SK-N-SH (cell line): ENCODE data around the gene VDR. TPM values are rescaled to one million over a fixed set of nuclear protein-coding genes. Genes with fewer than 3 reads are reported as not detected.

ENCODE experiments used
- CTCF ChIA-PET: fragments of 300-600, 350-600 bp; formaldehyde crosslinking; extraction: SDS; loops from one replicate; lab custom pipeline; 2021; lab: Yijun Ruan, JAX
- POLR2A ChIA-PET: fragments of 350-600 bp; sonication (Branson Sonifier 250); formaldehyde crosslinking; extraction: SDS; loops from one replicate; lab custom pipeline; 2020; ENCODE audit warnings: antibody characterized with exemption, inconsistent platforms; lab: Yijun Ruan, JAX
- DNase-seq: peaks from one replicate; pipeline ENCODE4 v3.0.0; 2012
- H2AFZ ChIP-seq: fragments of 200-600 bp; sonication (generic); 2 replicates; pipeline ENCODE4 v1.8.1; 2016; ENCODE audit warnings: antibody characterized with exemption, mild to moderate bottlenecking, low read depth
- H3F3A ChIP-seq: fragments of 200-600 bp; sonication (generic); replicated peaks from 2 replicates; pipeline ENCODE3; 2016; ENCODE audit warnings: antibody characterized with exemption, mild to moderate bottlenecking; ENCODE audit not compliant: insufficient read depth
- H3K27ac ChIP-seq, 2 experiments: fragments of 200-500 bp in 1 of 2; fragments of 200-600 bp in 1 of 2; sonication (Bioruptor generic) in 1 of 2; sonication (generic), shearing (Covaris generic) in 1 of 2; 2 replicates each; pipeline versions ENCODE4 v1.5.1 to v1.6.1; 2014 to 2016; ENCODE audit warnings: low read depth in 2 of 2, inconsistent platforms in 1 of 2, low read length in 1 of 2, mild to moderate bottlenecking in 1 of 2, mixed read lengths in 1 of 2
- H3K27me3 ChIP-seq: fragments of 200-600 bp; sonication (generic), shearing (Covaris generic); 2 replicates; pipeline ENCODE4 v1.6.1; 2016; ENCODE audit warnings: mixed run types; ENCODE audit not compliant: insufficient read depth
- H3K36me3 ChIP-seq, 2 experiments: fragments of 200-500 bp in 1 of 2; fragments of 200-600 bp in 1 of 2; sonication (Bioruptor generic) in 1 of 2; sonication (generic) in 1 of 2; replicated peaks in 1 of 2; 2 replicates each; pipeline versions ENCODE3 to v1.5.1; 2014 to 2016; ENCODE audit warnings: low read length in 1 of 2, mild to moderate bottlenecking in 1 of 2; ENCODE audit not compliant: insufficient read depth in 2 of 2, control insufficient read depth in 1 of 2
- H3K4me1 ChIP-seq, 2 experiments: fragments of 200-500 bp in 1 of 2; fragments of 200-600 bp in 1 of 2; sonication (Bioruptor generic) in 1 of 2; sonication (generic), shearing (Covaris generic) in 1 of 2; 2 replicates each; pipeline versions ENCODE4 v1.5.1 to v1.6.1; 2014 to 2016; ENCODE audit warnings: low read depth in 1 of 2, low read length in 1 of 2, mixed run types in 1 of 2; ENCODE audit not compliant: insufficient read depth in 2 of 2, control insufficient read depth in 1 of 2
- H3K4me2 ChIP-seq: fragments of 200-600 bp; sonication (generic), shearing (Covaris generic); 2 replicates; pipeline ENCODE4 v1.6.1; 2017; ENCODE audit warnings: mixed run types
- H3K4me3 ChIP-seq, 2 experiments: fragments of 200-500 bp in 1 of 2; fragments of 200-600 bp in 1 of 2; sonication (Bioruptor generic) in 1 of 2; sonication (generic), shearing (Covaris generic) in 1 of 2; 2 replicates each; pipeline versions ENCODE4 v1.5.1 to v1.8.1; 2014 to 2016; ENCODE audit warnings: low read depth in 2 of 2, inconsistent platforms in 1 of 2, low read length in 1 of 2, mild to moderate bottlenecking in 1 of 2, mixed read lengths in 1 of 2, moderate library complexity in 1 of 2
- H3K79me2 ChIP-seq: fragments of 200-600 bp; sonication (generic); 2 replicates; pipeline ENCODE4 v1.8.1; 2017; ENCODE audit warnings: mild to moderate bottlenecking; ENCODE audit not compliant: insufficient read depth
- H3K9ac ChIP-seq: fragments of 200-600 bp; sonication (generic); 2 replicates; pipeline ENCODE4 v1.6.1; 2017; ENCODE audit warnings: mixed run types
- H3K9me2 ChIP-seq: fragments of 200-600 bp; sonication (generic); 2 replicates; pipeline ENCODE4 v1.6.1; 2017; ENCODE audit warnings: mixed run types
- H3K9me3 ChIP-seq: fragments of 200-600 bp; sonication (generic); 2 replicates; pipeline ENCODE4 v1.6.1; 2017; ENCODE audit warnings: mixed run types, mild to moderate bottlenecking, moderate library complexity
- H4K20me1 ChIP-seq: fragments of 200-600 bp; sonication (generic); 2 replicates; pipeline ENCODE4 v1.6.1; 2017; ENCODE audit warnings: mild to moderate bottlenecking, mixed run types; ENCODE audit not compliant: insufficient read depth
- CHD2 ChIP-seq: fragments of 150-350 bp; IDR thresholded peaks from 2 replicates; pipeline ENCODE4 v1.6.1; 2018; ENCODE audit warnings: low read length; ENCODE audit not compliant: partially characterized antibody
- FOXM1 ChIP-seq: IDR thresholded peaks from 2 replicates; pipeline ENCODE4 v1.4.0; 2012; ENCODE audit warnings: low read depth, mild to moderate bottlenecking
- GATA2 ChIP-seq: sonication (generic); formaldehyde crosslinking; IDR thresholded peaks from 2 replicates; pipeline ENCODE4 v1.5.0; 2020; ENCODE audit warnings: mild to moderate bottlenecking, missing genetic modification reagents
- IRF3 ChIP-seq: fragments of 150-350 bp; IDR thresholded peaks from 2 replicates; pipeline ENCODE4 v1.6.1; 2016; ENCODE audit warnings: mild to moderate bottlenecking, low read depth, low read length
- MEF2A ChIP-seq: IDR thresholded peaks from 2 replicates; pipeline ENCODE4 v1.4.0; 2012; ENCODE audit warnings: low read depth, borderline replicate concordance
- PBX3 ChIP-seq: IDR thresholded peaks from 2 replicates; pipeline ENCODE4; 2012
- POLR2AphosphoS5 ChIP-seq: IDR thresholded peaks from 2 replicates; pipeline ENCODE4 v1.6.1; 2012; ENCODE audit warnings: low read depth, low read length
- RCOR1 ChIP-seq: fragments of 150-350 bp; IDR thresholded peaks from 2 replicates; pipeline ENCODE4 v1.6.1; 2017; ENCODE audit warnings: antibody characterized with exemption, low read length
- RFX5 ChIP-seq: IDR thresholded peaks from 2 replicates; pipeline ENCODE4 v1.6.1; 2012; ENCODE audit warnings: mild to moderate bottlenecking, improper control_type of control experiment, low read length
- SIN3A ChIP-seq: IDR thresholded peaks from 2 replicates; pipeline ENCODE4 v1.6.1; 2012; ENCODE audit warnings: low read depth, mild to moderate bottlenecking, low read length, moderate library complexity, borderline replicate concordance
- SMC3 ChIP-seq: IDR thresholded peaks from 2 replicates; pipeline ENCODE4 v1.6.1; 2012; ENCODE audit warnings: low read depth, low read length, improper control_type of control experiment
- TCF12 ChIP-seq: IDR thresholded peaks from 2 replicates; pipeline ENCODE4 v1.4.0; 2012
- TEAD4 ChIP-seq: IDR thresholded peaks from 2 replicates; pipeline ENCODE4 v1.4.0; 2012; ENCODE audit warnings: mild to moderate bottlenecking, borderline replicate concordance; ENCODE audit not compliant: insufficient read depth
- USF2 ChIP-seq: fragments of 150-350 bp; IDR thresholded peaks from 2 replicates; pipeline ENCODE4 v1.6.1; 2017; ENCODE audit warnings: antibody characterized with exemption, low read length, low read depth, borderline replicate concordance
- YY1 ChIP-seq: IDR thresholded peaks from 2 replicates; pipeline ENCODE4 v1.4.0; 2012; ENCODE audit warnings: low read depth, mild to moderate bottlenecking
- ZBTB33 ChIP-seq: IDR thresholded peaks from 2 replicates; pipeline ENCODE4 v1.4.0; 2012; ENCODE audit warnings: low read depth, borderline replicate concordance
- WGBS: methylation state at CpG from one replicate; pipeline ENCODE4 v1.1.6; 2017; ENCODE audit warnings: low lambda C conversion rate; 5-methylcytosine and 5-hydroxymethylcytosine counted together
- polyA plus RNA-seq, 3 experiments: library from polyadenylated mRNA; depleted of rRNA; stranded (reverse); fragments of >200 nt; gene quantifications; 2 replicates each; pipeline ENCODE4 v1.2.3, GENCODE V29; 2012

The VDR gene
- polyA plus RNA-seq, 1 of the 3 experiments (the other 2 are of a cell fraction): 0.33 TPM

- ChIA-PET POLR2A (no interaction called here), CTCF (interaction anchor here (1.4 kb wide), 1 partner anchor 22 kb away, joined by 8 read pairs; no protein-coding TSS in a partner anchor)
- Histone ChIP-seq H3K27ac (no peak overlapping the region), H3K36me3 (no peaks in the 10 kb centered on the region), H3K4me1 (no peaks in the 10 kb centered on the region), H3K27me3 (no peaks in the 10 kb centered on the region), H3K4me2 (no peak overlapping the region), H3K9me3 (no peaks in the 10 kb centered on the region), H3K79me2 (no peaks in the 10 kb centered on the region), H3K9me2 (no peaks in the 10 kb centered on the region), H3K9ac (no peak overlapping the region), H4K20me1 (no peaks in the 10 kb centered on the region), H3K4me3 (no peak overlapping the region), H2AFZ (no peak overlapping the region), H3F3A (no peaks in the 10 kb centered on the region)
- no peak for DNase-seq
- 70% methylated on average over 2 of the region's 2 CpGs for WGBS
- no peak for TF ChIP-seq TEAD4
- no peak for TF ChIP-seq MEF2A
- TF ChIP-seq TCF12: no peak
These were observed 43.9 kb downstream of the VDR start for GRCh38 chr12:47860873-47861272.

GRCh38 chr12:47860279-47860841, 44.4 kb downstream of the VDR start:
- Histone ChIP-seq H2AFZ (no peak overlapping the region), H3K27me3 (no peaks in the 10 kb centered on the region), H3K4me2 (no peak overlapping the region), H3K4me1 (no peaks in the 10 kb centered on the region), H3K9ac (no peak overlapping the region), H3K9me3 (no peaks in the 10 kb centered on the region), H3K27ac (no peak overlapping the region), H3F3A (no peaks in the 10 kb centered on the region), H4K20me1 (no peaks in the 10 kb centered on the region), H3K36me3 (no peaks in the 10 kb centered on the region), H3K9me2 (no peaks in the 10 kb centered on the region), H3K79me2 (no peaks in the 10 kb centered on the region), H3K4me3 (no peak overlapping the region)
- DNase-seq: no peak
- TF ChIP-seq SMC3 (no peak), RFX5 (no peak), GATA2 (CRISPR knock-in tag) (no peak), MEF2A (no peak), SIN3A (no peak), USF2 (no peak), FOXM1 (no peak), PBX3 (no peak), IRF3 (no peak), RCOR1 (no peak), YY1 (no peak), CHD2 (no peak), POLR2AphosphoS5 (no peak), ZBTB33 (no peak)
- CTCF ChIA-PET: interaction anchor here (1.4 kb wide), 1 partner anchor 22 kb away, joined by 8 read pairs; no protein-coding TSS in a partner anchor
- POLR2A ChIA-PET: no interaction called here
- 78% methylated on average over 7 of the region's 7 CpGs for WGBS
